ENCODE measurements around the gene DOCK9.

DOCK9 gene

DNA sequence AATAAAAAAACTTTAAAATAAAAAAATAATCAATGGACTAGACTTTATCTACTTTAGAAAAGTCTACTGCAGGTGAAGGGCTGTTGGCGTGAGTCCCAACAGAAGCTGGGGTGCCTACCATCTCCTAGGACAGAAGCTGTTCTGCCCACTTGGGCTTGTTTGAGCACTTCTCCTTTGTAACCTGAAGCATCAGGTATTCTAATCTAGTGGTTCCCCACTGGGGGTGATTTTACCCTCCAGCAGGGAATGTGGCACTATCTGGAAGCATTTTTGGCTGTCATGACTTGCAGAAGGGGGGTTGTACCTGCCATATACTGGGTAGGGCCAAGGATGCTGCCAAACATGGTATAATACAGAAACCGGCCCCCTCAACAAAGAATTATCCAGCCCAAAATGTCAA, 16.2 kb upstream of the DOCK9 start:
- no peak for TF ChIP-seq TEAD4 (IDR thresholded peaks at IDR 0.05)
- no peak for TF ChIP-seq YY1 (IDR thresholded peaks at IDR 0.05; ENCODE audit: low read depth)
- no peak for TF ChIP-seq TCF12 (IDR thresholded peaks at IDR 0.05; ENCODE audit: low read depth)
- TF ChIP-seq EP300 (IDR thresholded peaks at IDR 0.05; ENCODE audit: borderline replicate concordance) = no peak
- TF ChIP-seq ZBTB7A (IDR thresholded peaks at IDR 0.05; ENCODE audit: low read depth) = no peak
- no peak for TF ChIP-seq TAF1 (IDR thresholded peaks at IDR 0.05; ENCODE audit: low read depth)
- TF ChIP-seq, protein P1, sequence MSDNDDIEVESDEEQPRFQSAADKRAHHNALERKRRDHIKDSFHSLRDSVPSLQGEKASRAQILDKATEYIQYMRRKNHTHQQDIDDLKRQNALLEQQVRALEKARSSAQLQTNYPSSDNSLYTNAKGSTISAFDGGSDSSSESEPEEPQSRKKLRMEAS (IDR thresholded peaks at IDR 0.05) = no peak
- TF ChIP-seq EGR1 (IDR thresholded peaks at IDR 0.05) = no peak
- no peak for TF ChIP-seq CEBPB (IDR thresholded peaks at IDR 0.05)
- TF ChIP-seq NFIC (IDR thresholded peaks at IDR 0.05) = no peak
- TF ChIP-seq FOXM1 (IDR thresholded peaks at IDR 0.05; ENCODE audit: borderline replicate concordance, low read depth) = no peak
- TF ChIP-seq, protein P2, sequence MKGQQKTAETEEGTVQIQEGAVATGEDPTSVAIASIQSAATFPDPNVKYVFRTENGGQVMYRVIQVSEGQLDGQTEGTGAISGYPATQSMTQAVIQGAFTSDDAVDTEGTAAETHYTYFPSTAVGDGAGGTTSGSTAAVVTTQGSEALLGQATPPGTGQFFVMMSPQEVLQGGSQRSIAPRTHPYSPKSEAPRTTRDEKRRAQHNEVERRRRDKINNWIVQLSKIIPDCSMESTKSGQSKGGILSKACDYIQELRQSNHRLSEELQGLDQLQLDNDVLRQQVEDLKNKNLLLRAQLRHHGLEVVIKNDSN (IDR thresholded peaks at IDR 0.05) = no peak
- no peak for TF ChIP-seq CREB1 (IDR thresholded peaks at IDR 0.05; ENCODE audit: low read depth)
- no peak for TF ChIP-seq RAD21 (IDR thresholded peaks at IDR 0.05; ENCODE audit: low read depth)
- TF ChIP-seq, protein P3, sequence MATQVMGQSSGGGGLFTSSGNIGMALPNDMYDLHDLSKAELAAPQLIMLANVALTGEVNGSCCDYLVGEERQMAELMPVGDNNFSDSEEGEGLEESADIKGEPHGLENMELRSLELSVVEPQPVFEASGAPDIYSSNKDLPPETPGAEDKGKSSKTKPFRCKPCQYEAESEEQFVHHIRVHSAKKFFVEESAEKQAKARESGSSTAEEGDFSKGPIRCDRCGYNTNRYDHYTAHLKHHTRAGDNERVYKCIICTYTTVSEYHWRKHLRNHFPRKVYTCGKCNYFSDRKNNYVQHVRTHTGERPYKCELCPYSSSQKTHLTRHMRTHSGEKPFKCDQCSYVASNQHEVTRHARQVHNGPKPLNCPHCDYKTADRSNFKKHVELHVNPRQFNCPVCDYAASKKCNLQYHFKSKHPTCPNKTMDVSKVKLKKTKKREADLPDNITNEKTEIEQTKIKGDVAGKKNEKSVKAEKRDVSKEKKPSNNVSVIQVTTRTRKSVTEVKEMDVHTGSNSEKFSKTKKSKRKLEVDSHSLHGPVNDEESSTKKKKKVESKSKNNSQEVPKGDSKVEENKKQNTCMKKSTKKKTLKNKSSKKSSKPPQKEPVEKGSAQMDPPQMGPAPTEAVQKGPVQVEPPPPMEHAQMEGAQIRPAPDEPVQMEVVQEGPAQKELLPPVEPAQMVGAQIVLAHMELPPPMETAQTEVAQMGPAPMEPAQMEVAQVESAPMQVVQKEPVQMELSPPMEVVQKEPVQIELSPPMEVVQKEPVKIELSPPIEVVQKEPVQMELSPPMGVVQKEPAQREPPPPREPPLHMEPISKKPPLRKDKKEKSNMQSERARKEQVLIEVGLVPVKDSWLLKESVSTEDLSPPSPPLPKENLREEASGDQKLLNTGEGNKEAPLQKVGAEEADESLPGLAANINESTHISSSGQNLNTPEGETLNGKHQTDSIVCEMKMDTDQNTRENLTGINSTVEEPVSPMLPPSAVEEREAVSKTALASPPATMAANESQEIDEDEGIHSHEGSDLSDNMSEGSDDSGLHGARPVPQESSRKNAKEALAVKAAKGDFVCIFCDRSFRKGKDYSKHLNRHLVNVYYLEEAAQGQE (IDR thresholded peaks at IDR 0.05; ENCODE audit: low read depth) = no peak

DNA sequence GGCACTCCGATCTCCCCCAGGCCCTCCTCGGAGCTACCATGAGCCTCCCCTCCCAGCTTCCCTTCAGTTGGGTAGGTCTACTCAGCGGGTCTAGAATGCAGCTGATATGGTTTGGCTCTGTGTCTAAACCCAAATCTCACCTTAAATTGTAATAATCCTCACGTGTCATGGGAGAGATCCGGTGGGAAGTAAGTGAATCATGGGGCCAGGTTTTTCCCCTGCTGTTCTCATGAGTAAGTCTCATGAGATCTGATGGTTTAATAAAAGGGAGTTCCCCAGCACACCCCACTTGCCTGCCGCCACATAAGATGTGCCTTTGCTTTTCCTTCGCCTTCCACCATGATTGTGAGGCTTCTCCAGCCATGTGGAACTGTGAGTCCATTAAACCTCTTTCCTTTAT, 14.5 kb upstream of the DOCK9 start:
- TF ChIP-seq ZBTB7A (IDR thresholded peaks at IDR 0.05; ENCODE audit: low read depth) = no peak
- TF ChIP-seq YY1 (IDR thresholded peaks at IDR 0.05; ENCODE audit: low read depth) = no peak
- no peak for TF ChIP-seq TEAD4 (IDR thresholded peaks at IDR 0.05)
- TF ChIP-seq, protein P3 (IDR thresholded peaks at IDR 0.05; ENCODE audit: low read depth) = no peak
- TF ChIP-seq, protein P2 (IDR thresholded peaks at IDR 0.05) = no peak
- no peak for TF ChIP-seq CREB1 (IDR thresholded peaks at IDR 0.05; ENCODE audit: low read depth)
- no peak for TF ChIP-seq EP300 (IDR thresholded peaks at IDR 0.05; ENCODE audit: borderline replicate concordance)

DNA sequence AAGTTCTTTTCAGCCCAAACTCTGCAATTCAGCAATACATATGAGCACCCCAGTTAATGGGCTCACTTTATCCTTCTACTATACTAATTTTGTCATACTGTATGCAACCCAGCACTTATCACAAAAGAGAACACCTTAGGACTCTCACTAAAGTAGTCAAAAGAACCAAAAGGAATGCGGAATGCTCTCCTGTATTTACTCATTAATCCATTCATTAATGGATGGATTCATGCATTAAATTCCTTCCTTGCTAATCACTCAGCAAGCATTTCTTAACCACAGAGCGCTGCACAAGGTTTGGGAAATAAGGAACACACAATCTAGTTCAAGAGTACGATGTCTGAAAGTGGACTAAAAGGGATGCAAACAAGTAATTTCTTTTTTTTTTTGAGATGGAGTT, 12.8 kb upstream of the DOCK9 start:
- TF ChIP-seq YY1 (IDR thresholded peaks at IDR 0.05; ENCODE audit: low read depth) = no peak
- peak; percentile 20; the same call in 1 of the 2 replicates for TF ChIP-seq TEAD4 (IDR thresholded peaks at IDR 0.05)

DNA sequence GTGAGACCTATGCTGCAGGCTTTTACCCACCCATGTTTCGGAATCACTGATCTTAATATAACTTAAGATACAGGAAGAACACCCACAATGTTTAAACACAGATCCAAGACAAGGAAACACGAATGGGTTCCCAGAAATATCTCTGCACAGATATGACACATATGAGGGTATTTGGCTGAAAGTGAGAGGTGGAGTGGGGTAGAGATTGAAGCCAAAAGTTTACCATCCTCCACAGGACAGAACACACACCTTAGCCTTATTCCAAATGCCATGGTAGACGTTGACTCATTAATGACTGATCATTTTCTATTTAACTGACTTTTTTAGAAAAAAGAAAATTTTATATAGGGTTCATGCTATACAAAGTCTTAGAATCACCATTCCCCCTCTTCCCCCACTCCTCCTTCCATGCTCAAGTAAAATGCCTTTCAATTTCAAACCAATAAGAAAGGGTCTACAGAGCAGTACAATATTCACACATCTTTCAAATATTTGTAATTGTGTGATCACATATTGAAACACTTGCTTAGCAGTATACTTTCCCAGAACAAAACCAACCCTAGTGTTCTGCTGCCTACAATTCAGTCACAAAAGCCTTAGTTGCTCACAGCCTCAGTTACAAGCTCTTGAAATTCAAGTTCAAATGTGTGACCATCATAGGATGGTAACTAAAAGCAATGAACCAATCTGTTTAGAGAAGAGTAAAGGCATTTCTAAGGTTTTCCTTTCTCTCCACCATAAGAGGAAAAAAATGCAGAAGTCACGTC, 11.8 kb upstream of the DOCK9 start:
- TF ChIP-seq NFIC (IDR thresholded peaks at IDR 0.05) (no peak), TAF1 (IDR thresholded peaks at IDR 0.05; ENCODE audit: low read depth) (no peak), TEAD4 (IDR thresholded peaks at IDR 0.05) (no peak), EGR1 (IDR thresholded peaks at IDR 0.05) (no peak)
- TF ChIP-seq, protein P2 (IDR thresholded peaks at IDR 0.05) = no peak

DNA sequence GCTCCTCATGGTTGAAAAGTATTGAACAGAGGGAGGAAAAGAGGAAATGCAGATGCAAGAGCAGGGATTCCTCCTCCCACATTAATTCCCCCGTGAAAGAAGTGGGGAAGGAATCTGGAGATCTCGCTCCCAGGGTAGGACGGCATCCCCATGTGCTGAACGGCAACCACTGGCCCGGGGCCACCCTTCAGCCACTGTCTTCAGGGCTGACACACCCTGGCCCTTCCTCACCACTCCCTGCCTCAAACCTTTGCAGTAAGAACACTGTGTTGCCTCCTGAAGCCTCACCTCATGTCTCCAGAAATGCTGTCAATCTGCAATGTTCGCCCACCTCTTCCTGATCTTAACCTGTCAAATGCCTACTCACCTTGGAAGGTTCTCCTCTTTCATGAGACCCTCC, 10.9 kb upstream of the DOCK9 start:
- TF ChIP-seq TEAD4 (IDR thresholded peaks at IDR 0.05) (no peak), EP300 (IDR thresholded peaks at IDR 0.05; ENCODE audit: borderline replicate concordance) (no peak), EGR1 (IDR thresholded peaks at IDR 0.05) (no peak), CREB1 (IDR thresholded peaks at IDR 0.05; ENCODE audit: low read depth) (no peak)

DNA sequence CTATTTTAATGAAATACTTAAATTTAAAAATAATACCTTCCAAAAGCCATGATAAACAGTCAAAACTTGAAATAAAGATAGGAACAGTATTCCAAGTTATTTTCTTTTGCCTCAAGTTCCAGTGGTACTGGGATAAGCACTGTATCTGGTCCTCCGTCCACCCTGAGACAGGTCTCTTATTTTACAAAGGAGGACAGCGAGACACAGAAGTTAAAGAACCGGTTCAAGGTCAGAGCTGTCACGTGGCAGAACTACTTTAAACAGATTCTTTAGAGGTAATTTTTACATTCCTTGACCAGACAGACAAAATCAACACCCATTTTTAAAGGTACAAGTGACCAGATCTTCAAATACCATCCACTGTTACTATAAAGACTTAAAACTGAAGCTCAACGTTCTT, 10.4 kb upstream of the DOCK9 start:
- TF ChIP-seq, protein P3 (IDR thresholded peaks at IDR 0.05; ENCODE audit: low read depth) = no peak
- TF ChIP-seq EP300 (IDR thresholded peaks at IDR 0.05; ENCODE audit: borderline replicate concordance) (no peak), EGR1 (IDR thresholded peaks at IDR 0.05) (no peak)
